Astrocyte (in vitro differentiated cells and primary cell): ENCODE results near the gene PLPPR1. TPM values are rescaled to one million over a fixed set of nuclear protein-coding genes. Genes with fewer than 3 reads are reported as not detected.
A peak's percentile ranks its signal among the peaks of the same experiment; 100 is the strongest.

Source experiments
- DNase-seq: peaks from one replicate; pipeline ENCODE4 v3.0.0-alpha.2; 2010; ENCODE audit warnings: low read depth
- FAIRE-seq: peaks from 2 replicates; lab custom pipeline; 2011; peaks lifted over from hg19 to GRCh38; lab: Jason Lieb, UNC
- H2AFZ ChIP-seq: 2 replicates; pipeline ENCODE4 v1.6.0; 2012; ENCODE audit warnings: low read depth, low read length, inconsistent platforms
- H3K27ac ChIP-seq: 2 replicates; pipeline ENCODE4 v1.5.1; 2011; ENCODE audit warnings: low read depth, low read length, inconsistent platforms
- H3K27me3 ChIP-seq: 2 replicates; pipeline ENCODE4 v1.6.0; 2011; ENCODE audit warnings: low read length, inconsistent platforms; ENCODE audit not compliant: insufficient read depth
- H3K36me3 ChIP-seq: 2 replicates; pipeline ENCODE4 v1.5.1; 2011; ENCODE audit warnings: low read length, inconsistent platforms; ENCODE audit not compliant: insufficient read depth
- H3K4me1 ChIP-seq: 2 replicates; pipeline ENCODE4 v1.5.1; 2011; ENCODE audit warnings: low read length, inconsistent platforms; ENCODE audit not compliant: insufficient read depth
- H3K4me2 ChIP-seq: 2 replicates; pipeline ENCODE4 v1.6.0; 2012; ENCODE audit warnings: low read length, inconsistent platforms
- H3K4me3 ChIP-seq: 2 replicates; pipeline ENCODE4 v1.5.1; 2011; ENCODE audit warnings: low read depth, mild to moderate bottlenecking, low read length, inconsistent platforms; ENCODE audit not compliant: insufficient read depth
- H3K79me2 ChIP-seq: 2 replicates; pipeline ENCODE4 v1.6.0; 2012; ENCODE audit warnings: mild to moderate bottlenecking, low read length, inconsistent platforms; ENCODE audit not compliant: insufficient read depth
- H3K9ac ChIP-seq: 2 replicates; pipeline ENCODE4 v1.6.0; 2012; ENCODE audit warnings: mild to moderate bottlenecking, low read length, inconsistent platforms
- H3K9me3 ChIP-seq: 2 replicates; pipeline ENCODE4 v1.5.1; 2012; ENCODE audit warnings: low read depth, mild to moderate bottlenecking, low read length, inconsistent platforms; ENCODE audit not compliant: insufficient read depth
- H4K20me1 ChIP-seq: 2 replicates; pipeline ENCODE4 v1.6.0; 2012; ENCODE audit warnings: low read length, inconsistent platforms; ENCODE audit not compliant: insufficient read depth
- H3K27ac Mint-ChIP-seq: one replicate; pipeline ENCODE4 v1.8.0; 2021; ENCODE audit warnings: mild to moderate bottlenecking, mixed read lengths; ENCODE audit not compliant: unreplicated experiment
- H3K27me3 Mint-ChIP-seq: one replicate; pipeline ENCODE4 v1.8.0; 2021; ENCODE audit warnings: low read depth, mixed read lengths; ENCODE audit not compliant: unreplicated experiment
- H3K36me3 Mint-ChIP-seq: one replicate; pipeline ENCODE4 v1.8.0; 2021; ENCODE audit warnings: low read depth, mixed read lengths; ENCODE audit not compliant: unreplicated experiment
- H3K4me1 Mint-ChIP-seq: one replicate; pipeline ENCODE4 v1.8.0; 2021; ENCODE audit warnings: low read depth, mixed read lengths; ENCODE audit not compliant: unreplicated experiment
- H3K4me3 Mint-ChIP-seq: one replicate; pipeline ENCODE4 v1.8.0; 2021; ENCODE audit warnings: mild to moderate bottlenecking, moderate library complexity, mixed read lengths; ENCODE audit not compliant: unreplicated experiment
- H3K9me3 Mint-ChIP-seq: one replicate; pipeline ENCODE4 v1.8.0; 2021; ENCODE audit warnings: mild to moderate bottlenecking, mixed read lengths; ENCODE audit not compliant: unreplicated experiment
- EZH2 ChIP-seq: IDR thresholded peaks from 2 replicates; pipeline ENCODE4 v1.6.1; 2012; ENCODE audit warnings: mild to moderate bottlenecking, low read length, inconsistent platforms; ENCODE audit not compliant: insufficient read depth
- total RNA-seq: library from RNA; stranded (reverse); gene quantifications from 2 replicates; pipeline ENCODE4 v1.2.1, GENCODE V29; 2021
- TF ChIP-seq, protein P1 (sequence below): IDR thresholded peaks from 2 replicates; pipeline ENCODE4 v1.5.1; 2011; ENCODE audit warnings: low read depth, mild to moderate bottlenecking, inconsistent platforms, low read length, moderate library complexity; ENCODE audit not compliant: insufficient read depth

The PLPPR1 gene
- total RNA-seq, 1 donor from 2014 or later = not detected

DNA sequence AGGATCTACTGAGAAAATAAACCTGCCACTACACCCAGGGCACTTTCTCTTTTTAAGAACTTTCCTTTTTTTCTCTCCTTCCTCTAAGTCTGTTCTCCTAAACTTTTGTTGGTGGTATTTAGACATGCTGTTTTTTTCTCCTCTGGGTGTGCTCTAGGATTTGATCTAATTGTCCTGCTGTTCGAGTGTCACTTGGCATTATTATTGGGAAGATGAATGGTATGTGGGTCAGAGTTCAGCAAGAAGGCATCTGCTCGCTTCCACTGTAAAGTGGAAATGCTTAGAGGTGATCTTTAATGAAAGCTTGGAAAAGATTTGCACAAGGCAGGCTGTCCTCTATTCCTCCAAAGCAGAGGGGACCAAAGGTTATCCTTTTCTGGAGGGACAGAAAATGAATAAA is 1.3 kb upstream of the PLPPR1 start:
- Histone ChIP-seq H3K9ac (no peak overlapping the region), H3K4me3 (no peak overlapping the region), H4K20me1 (no peaks in the 10 kb centered on the region), H3K9me3 (no peaks in the 10 kb centered on the region), H3K4me2 (no peak overlapping the region), H3K79me2 (no peaks in the 10 kb centered on the region), H3K36me3 (no peaks in the 10 kb centered on the region), H2AFZ (no peak overlapping the region), H3K27me3 (peaks cover 25% of the 10 kb centered on the region), H3K27ac (no peak overlapping the region), H3K4me1 (peaks cover 7% of the 10 kb centered on the region)
- TF ChIP-seq, protein P1, sequence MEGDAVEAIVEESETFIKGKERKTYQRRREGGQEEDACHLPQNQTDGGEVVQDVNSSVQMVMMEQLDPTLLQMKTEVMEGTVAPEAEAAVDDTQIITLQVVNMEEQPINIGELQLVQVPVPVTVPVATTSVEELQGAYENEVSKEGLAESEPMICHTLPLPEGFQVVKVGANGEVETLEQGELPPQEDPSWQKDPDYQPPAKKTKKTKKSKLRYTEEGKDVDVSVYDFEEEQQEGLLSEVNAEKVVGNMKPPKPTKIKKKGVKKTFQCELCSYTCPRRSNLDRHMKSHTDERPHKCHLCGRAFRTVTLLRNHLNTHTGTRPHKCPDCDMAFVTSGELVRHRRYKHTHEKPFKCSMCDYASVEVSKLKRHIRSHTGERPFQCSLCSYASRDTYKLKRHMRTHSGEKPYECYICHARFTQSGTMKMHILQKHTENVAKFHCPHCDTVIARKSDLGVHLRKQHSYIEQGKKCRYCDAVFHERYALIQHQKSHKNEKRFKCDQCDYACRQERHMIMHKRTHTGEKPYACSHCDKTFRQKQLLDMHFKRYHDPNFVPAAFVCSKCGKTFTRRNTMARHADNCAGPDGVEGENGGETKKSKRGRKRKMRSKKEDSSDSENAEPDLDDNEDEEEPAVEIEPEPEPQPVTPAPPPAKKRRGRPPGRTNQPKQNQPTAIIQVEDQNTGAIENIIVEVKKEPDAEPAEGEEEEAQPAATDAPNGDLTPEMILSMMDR = no peak
- no peak for TF ChIP-seq EZH2
- no peaks in the 10 kb centered on the region for H3K9me3 Mint-ChIP-seq
- peak overlapping the region; percentile 24 for H3K4me3 Mint-ChIP-seq
- no peaks in the 10 kb centered on the region for H3K4me1 Mint-ChIP-seq
- H3K27me3 Mint-ChIP-seq = peaks cover 43% of the 10 kb centered on the region
- no peak for DNase-seq
- no peaks in the 10 kb centered on the region for H3K36me3 Mint-ChIP-seq
- no peak overlapping the region for H3K27ac Mint-ChIP-seq
- no peak for FAIRE-seq

DNA sequence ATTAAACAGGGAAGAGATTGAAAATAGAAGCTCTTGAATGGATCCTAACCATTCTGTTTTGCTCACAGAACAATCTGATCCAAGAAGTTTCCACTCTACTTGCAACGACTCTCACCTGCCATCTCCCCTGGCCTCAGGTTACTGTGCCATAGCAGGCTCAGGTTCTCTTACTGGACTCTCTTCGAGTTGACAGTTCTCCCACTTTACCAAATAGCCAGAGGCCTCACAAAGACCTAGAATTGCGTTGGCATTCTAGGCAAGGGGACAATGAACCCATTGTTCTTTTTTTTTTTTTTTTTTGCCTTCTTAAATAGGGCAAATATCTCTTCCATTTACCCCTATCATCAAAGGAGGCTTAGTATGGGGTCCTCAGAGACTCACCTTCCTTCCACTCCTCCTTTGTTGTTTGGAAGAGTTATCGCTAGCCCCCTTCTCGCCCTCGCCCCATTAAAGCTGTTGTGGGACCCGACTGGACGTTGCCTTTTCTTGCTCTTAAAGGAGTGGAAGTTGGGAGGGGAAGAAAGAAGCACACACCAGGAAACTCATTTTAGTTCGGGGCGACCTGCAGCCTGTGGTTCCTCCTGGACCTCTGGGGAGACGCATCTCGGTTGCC is 688 bp upstream of the PLPPR1 start:
- peaks cover 48% of the 10 kb centered on the region for H3K27me3 Mint-ChIP-seq
- no peak for TF ChIP-seq EZH2
- TF ChIP-seq, protein P1 = no peak

More for the DNA sequence above, 688 bp upstream of the PLPPR1 start:
- peak overlapping the region; percentile 93 for H3K4me2 ChIP-seq
- H3K27me3 ChIP-seq = peaks cover 25% of the 10 kb centered on the region
- H3K9me3 Mint-ChIP-seq = no peaks in the 10 kb centered on the region
- FAIRE-seq (no peak), DNase-seq (no peak)
- peaks cover 7% of the 10 kb centered on the region for H3K4me1 ChIP-seq
- H3K4me3 Mint-ChIP-seq = peak overlapping the region; percentile 91
- no peaks in the 10 kb centered on the region for H3K36me3 Mint-ChIP-seq
- no peaks in the 10 kb centered on the region for H4K20me1 ChIP-seq
- no peaks in the 10 kb centered on the region for H3K36me3 ChIP-seq
- no peaks in the 10 kb centered on the region for H3K4me1 Mint-ChIP-seq
- no peak overlapping the region for H3K27ac ChIP-seq
- H3K4me3 ChIP-seq = peak overlapping the region; percentile 66
- peak overlapping the region; percentile 84 for H2AFZ ChIP-seq
- peak overlapping the region; percentile 44 for H3K27ac Mint-ChIP-seq
- no peaks in the 10 kb centered on the region for H3K79me2 ChIP-seq
- H3K9me3 ChIP-seq = no peaks in the 10 kb centered on the region
- H3K9ac ChIP-seq = peak overlapping the region; percentile 41
